PC-3 (cell line): ENCODE measurements around the gene PIGL.

ENCODE experiments used
- CTCF ChIP-seq: fragments of 300-600 bp; sonication (generic); conservative IDR thresholded peaks from 2 replicates; pipeline ENCODE4 v1.5.1; 2017; ENCODE audit warnings: antibody characterized with exemption, low read depth, mild to moderate bottlenecking, low read length
- EZH2 ChIP-seq: fragments of 300-600 bp; sonication (generic); IDR thresholded peaks from one replicate; pipeline ENCODE4 v1.6.1; 2017; ENCODE audit warnings: antibody characterized with exemption, mild to moderate bottlenecking, low read length; ENCODE audit not compliant: unreplicated experiment
- EZH2phosphoT487 ChIP-seq: fragments of 300-600 bp; sonication (generic); IDR thresholded peaks from 2 replicates; pipeline ENCODE4 v1.6.1; 2018; ENCODE audit warnings: mild to moderate bottlenecking, antibody characterized with exemption, low read length, borderline replicate concordance

DNA sequence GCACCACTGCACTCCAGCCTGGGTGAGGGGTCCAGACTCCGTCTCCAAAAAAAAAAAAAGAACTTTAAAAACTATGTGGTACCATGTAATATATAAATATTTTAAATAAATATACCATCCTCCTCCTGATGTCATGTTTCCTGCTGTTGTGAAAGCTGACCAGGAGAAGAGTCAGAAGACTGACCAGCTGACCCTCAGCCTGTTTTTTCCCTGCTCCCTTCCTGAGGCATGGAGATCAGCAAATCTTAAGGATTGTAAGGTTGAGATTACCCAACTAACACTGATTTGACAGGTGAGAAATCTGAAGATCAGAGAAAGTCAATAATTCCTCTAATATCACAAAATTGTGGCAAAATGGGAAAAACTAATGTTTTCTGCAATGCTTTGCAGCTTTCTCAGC is 19.7 kb upstream of the PIGL start:
- TF ChIP-seq CTCF (no peak), EZH2 (no peak), EZH2phosphoT487 (no peak)
